Measurements from ENCODE around the gene GP9.

Gene GP9

DNA sequence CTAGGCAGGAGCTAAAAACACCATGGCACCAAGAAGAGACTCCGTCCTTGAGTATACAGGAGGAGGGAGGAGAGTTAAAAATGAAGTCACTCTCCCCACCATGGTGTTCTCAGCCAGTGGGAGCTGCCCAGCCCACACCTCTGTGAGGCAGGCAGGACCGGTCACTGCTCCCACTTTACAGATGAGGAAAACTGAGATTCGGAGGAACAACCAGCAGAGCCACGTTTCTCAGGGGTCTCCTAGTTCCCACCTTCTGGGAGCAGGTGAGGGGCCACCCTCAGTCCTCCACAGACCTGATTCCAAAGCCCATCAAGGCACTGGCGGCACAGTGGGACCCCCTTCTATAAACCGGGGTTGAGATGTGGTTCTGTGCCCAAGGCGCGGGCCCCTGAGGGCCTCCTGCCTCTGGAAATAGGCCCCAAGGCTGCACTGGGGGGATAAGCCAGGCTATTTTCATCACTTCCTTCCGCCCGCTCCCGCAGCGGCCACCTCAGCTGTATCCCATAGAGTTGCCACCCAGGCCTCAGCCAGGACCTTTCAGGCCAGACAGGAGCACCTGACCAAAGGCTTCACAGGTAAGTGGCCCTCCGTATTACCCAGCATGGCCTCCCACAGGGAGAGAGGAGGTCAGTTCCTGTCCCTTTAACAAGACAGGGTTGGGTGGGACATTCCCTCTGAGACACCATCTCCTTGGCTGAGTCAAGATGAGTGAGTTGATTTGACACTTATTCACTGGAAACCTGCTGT lies at the start of gene GP9:
Gene GP9 (plus strand): TSS at position 504 of the 747 bp plus-strand sequence. CDS start 961 bp downstream, outside the sequence.
- no peak for DNase-seq (ENCODE audit: low read depth)

DNA sequence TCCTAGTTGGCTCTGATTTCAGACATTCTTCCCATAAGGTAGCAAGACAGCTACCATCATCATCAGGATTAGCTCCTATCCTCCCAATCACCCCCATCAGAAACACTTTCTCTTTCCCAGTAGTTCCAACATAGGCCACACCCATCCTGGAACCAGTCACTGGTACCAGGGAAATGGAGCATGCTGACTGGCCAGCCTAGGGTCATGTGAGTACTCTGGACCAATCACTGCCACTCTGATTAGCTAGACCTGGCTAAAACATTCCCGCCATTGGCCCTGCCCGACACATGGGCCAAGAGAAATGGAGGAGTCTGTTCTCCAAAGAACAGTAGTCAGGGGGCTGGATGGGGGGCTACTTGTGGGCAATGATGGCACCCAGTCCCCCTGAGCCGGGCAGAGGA lies 47.1 kb upstream of the GP9 start:
- DNase-seq (ENCODE audit: low read depth), result no peak

DNA sequence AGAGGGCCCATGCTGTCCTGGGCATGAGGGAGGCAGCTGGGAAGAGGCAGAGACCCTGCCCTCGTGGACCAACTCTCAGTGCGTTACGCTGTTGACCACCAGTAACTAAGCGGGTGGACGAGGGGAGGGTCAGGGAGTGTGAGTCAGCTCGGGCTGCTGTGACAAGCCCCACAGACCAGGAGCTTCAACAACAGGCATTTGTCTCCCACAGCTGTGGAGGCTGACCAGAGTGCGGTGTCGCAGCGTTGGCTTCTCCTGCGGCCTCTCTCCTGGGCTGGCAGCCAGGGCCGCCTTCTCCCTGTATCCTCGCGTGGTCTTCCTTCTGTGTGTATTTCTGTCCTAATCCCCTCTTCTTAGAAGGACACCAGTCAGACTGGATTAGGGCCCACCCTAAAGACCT lies 46.4 kb upstream of the GP9 start:
- no peak for DNase-seq (ENCODE audit: low read depth)

DNA sequence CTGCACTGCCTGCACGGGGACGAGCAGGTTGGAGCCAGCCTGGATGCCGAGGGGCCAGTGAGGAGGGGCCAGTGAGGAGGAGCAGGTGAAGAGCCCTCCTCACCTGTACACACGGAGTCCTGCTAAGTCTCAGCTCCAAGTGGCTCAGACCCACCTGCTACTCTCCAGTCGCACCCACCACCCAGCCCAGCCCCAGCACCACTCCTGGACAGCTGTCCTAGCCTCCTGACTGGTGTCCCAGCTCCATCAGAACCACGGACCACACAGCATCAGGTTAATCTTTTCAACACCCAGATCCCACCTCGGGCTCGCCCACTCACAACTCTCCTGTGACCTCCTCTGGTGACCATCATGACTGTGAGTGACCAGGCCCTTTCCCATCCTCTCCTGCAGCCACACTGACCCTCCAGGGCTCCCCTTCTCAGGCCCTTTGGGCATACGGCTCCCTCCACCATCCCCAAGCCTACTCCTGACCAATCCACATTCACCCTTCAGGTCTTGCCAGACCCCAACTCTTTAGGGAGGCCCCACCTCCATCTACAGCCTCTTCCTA lies 45.7 kb upstream of the GP9 start:
- DNase-seq (ENCODE audit: low read depth), result no peak

DNA sequence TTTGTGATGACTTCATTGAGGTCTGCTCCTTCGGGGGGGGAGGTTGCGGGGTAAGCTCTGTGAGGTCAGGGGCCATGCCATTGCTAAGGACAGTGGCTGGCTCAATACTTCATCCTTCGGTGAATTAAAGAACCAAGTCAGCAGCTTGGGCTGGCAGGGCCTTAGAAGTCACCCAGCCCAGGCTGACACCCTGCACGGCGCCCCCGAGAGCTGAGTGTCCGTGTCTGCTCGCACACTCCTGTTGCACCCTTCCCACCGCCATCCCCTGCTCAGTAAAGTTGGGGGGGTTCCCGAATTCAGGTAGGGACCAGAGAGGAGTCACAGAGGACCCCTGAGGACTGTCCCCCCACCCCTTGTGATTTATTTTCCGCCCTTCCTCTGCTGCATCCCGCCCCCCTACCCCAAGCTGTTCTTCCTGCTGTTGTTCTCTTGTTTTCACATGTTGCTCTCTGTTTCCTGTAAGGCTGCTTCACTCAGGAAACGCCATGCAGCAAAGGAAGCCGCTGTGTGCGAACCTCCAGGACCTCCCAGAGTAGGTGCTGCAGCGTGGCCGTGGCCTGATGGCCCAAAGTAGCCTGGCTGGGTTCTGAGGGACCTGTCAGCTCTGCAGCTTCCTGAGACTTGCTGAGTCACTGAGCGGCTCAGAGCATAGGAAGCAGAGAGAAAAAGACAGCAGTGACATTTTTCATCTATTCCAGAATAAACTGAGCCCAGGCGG lies 45.0 kb upstream of the GP9 start:
- no peak for DNase-seq (ENCODE audit: low read depth)

DNA sequence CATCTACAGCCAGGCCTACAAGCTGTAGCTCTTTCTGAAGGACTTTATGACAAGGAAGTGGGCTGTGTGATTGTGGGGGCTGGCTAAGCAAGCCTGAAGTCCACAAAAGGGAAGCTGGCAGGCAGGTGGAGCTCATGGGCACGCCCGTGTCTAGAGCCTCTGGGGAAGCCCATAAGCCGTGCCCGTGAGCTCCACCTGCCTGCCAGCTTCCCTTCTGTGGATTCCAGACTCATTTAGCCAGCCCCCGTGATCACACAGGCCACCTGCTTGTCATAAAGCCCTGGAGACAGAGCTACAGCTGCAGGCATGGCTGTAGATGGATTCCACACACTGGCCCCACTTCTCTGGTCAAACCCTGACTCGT lies 44.2 kb upstream of the GP9 start:
- DNase-seq (ENCODE audit: low read depth), result no peak

DNA sequence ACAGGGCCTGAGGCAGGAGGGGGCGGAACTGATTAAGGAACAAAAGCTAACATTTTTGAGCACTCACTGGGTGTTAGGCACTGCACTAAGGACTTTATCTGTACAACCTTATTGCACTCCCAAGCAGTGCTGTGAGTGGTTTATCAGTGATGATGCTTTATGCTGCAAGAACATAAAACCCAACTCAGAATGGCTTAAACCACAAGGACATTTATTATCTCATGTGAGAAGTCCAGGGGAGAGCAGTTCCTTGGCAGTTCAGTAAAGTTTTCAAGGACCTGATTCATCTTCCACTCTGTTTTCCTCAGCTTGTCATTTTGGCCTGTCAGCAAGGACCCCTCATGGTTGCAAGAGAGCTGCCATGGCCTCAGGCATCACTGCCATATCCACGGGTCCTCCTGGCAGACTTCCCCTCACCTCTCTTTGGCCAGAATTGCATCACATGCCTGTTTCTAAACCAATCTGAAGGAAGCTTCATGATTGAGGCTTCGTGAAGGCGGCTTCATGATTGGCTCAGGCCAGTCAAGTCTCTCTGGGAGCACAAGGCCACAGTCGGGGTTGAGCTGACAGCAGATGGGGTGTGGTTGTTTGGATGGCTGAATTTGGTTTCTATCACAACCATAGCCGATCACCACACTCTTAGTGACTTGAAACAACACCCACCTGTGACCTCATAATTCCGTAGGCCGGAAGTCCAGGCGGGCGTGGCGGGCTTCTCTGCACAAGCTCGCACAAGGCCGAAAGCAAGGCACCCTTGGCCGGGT lies 43.7 kb upstream of the GP9 start:
- DNase-seq (ENCODE audit: low read depth), result no peak

DNA sequence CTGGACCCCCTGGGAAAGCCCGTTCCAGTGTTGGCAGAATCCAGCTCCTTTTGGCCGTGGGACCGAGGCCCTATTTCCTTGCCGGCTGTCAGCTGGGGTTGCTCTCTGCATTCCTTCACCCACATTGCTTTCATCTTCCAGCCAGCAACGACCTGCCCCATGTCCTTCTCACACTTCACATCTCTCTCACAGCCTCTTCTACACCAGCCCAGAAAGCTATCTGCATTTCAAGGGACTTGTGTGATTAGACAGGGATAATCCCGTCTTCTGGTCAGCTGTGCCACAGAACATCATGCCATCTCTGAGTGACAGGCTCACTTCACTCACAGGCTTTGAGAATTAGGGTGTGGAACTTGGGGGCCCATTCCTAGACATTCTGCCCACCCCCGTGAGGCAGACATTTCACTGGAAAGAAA lies 43.1 kb upstream of the GP9 start:
- DNase-seq (ENCODE audit: low read depth), result no peak

DNA sequence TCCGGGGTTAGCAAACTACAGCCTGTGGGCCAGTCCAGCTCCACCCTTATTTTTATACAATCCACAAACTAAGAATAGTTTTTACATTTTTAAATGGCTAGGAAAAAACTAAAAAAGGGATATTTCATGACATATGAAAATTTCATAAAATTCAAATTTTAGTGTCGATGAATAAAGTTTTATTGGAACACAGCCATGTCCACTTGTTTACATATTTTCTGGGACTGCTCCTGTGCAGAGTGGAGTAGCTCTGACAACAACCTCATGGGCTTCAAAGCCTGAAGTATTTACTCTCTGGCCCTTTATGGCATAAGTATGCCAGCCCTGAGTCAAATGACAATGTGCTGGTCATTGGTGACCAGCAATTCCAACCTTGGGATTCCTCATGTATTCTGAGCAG lies 42.3 kb upstream of the GP9 start:
- no peak for DNase-seq (ENCODE audit: low read depth)

DNA sequence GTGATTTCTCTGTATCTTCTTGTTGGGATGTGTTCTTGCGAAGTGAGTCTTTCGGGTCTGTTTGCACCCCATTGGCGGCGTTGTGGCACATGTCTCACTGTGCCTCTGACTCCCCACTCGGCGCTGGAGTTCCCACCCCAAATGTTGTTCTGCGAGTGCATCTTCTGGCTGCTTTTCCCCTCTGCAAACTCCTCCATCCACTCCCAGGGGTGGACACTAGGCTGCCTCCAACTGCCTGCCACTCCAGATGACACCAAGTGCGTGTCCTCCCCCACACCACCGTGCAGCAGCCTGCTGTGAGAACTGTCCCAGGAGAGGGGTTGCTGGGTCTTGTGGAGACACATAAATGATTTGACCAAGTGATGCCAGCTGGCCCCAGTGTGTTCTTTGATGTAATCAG lies 41.8 kb upstream of the GP9 start:
- no peak for DNase-seq (ENCODE audit: low read depth)

DNA sequence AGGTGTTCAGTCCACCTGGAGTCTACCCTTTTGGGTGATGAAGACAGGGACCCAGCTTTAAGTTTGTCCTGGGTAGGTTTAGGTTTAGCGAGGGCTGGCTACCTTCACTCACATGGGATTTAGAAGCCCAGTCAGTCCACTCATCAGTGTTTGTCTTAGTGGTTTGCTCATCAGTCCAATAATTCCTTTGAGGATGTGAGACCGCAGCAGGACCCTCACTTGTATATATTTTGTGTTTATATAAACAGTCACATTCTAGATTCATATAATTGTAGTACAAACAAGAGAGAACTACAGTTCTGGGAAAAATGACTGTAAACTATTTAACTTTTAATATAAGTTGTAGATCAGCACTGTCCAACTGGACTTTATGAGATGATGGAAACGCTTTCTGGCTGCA lies 41.3 kb upstream of the GP9 start:
- DNase-seq (ENCODE audit: low read depth), result no peak

DNA sequence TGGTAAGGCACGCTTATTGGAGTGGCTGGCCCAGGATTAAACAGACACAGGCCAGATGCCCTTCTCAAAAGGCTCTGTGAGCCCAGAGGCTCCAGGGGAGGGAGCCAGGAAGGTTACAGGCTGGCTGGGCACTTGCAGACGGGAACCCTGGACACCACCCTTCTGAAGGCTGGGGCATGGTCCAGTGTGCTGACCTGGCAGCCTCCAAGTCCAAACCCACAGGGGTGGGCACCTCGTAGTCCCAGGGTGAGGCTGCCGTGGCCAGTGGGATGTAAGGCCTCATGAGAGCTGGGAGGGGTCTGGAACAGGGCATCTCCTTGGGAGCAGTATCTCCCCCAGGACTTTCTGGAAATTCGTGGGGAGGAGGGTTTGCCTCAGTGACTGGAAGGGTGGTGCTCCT lies 39.9 kb upstream of the GP9 start:
- no peak for DNase-seq (ENCODE audit: low read depth)

DNA sequence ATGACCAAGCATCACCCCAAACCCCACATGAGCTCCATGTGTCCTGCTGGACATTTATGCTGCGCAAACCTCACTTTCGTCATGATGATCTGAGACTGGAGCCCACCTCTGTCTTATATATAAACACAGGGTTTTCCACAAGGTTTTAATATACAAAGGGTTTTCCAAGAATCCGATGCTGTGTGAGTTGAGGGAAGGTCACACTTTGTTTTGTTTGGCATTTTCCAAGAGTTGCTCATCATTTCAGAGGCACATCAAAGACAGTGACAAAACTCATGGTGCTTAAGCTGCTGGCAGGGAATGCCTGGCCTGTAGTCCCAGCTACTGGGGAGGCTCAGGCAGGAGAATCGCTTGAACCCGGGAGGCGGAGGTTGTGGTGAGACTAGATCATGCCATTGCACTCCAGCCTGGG lies 39.4 kb upstream of the GP9 start:
- no peak for DNase-seq (ENCODE audit: low read depth)

DNA sequence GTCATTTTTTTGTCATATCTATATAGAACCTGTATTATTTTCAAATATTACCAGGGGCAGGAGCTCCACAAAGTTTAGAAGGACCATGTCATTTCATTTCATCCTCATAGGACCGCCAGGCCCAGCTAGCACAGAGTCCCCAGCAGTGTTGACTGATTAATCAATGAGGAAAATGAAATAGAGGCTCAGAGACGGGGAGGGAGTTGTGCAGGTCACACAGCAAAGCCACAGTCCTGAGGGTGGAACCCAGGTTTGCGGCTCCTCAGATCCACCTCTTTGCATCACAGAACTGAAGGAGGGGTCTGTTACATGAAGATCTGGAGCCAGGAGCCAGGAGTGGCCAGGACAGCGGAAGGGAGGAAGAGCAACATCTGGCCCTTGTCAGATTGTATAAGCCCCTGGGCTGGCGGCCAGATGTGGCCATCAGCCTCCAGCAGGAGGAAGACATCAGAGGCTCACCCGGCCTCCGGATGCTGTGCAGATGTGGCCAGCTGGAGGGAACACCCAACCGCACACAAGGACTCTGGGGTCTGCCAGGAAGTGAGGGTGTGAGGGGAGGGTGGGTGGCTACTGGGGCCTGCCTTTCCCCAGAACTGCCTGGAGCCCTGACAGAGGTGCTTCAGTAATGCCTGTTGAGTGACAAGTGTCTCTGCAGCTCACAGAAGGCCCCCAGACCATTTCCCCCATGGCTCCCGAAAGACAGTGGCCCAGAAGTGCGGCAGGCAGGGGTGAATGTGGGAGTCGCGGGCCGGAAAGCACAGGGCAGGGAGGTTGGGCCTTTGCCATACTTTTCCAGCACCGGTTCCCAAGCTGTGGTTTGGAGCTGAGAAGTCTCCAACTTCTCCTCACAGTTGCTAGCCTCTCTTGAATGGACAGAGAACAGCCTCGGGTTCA lies 38.2 kb upstream of the GP9 start:
- DNase-seq (ENCODE audit: low read depth), result no peak

DNA sequence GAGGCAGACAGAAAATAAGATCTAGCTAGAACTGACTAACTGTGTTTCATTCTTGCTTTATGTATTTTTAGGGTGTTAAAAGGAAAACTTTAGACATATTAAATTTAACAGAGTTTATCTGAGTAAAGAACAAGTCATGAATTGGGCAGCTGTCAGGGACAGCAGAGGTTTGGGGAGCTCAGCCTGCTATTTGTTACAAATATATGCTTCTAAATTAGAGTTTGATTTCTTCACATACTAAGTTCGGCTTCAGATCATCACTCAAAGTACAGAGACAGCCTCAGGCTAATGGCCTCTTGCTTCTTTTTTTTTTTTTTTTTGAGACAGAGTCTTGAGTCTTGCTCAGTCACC lies 37.6 kb upstream of the GP9 start:
- no peak for DNase-seq (ENCODE audit: low read depth)

DNA sequence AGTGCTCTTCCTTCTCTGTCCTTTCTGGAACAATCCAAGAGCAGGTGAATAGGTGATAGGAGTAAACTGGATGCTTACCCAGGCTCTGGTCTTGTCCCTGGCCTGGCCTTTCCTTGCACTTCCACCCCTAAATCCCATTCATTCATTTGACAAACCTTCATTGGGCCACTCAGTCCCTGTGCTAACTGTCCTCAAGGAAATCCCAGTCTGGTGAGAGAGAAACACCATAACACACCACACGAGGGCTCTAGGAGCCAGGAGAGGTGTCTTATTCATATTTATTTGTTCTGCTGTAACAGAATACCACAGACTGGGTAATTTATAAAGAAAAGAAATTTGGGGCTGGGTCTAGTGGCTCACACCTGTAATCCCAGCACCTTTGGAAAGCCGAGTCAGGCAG lies 36.7 kb upstream of the GP9 start:
- no peak for DNase-seq (ENCODE audit: low read depth)

DNA sequence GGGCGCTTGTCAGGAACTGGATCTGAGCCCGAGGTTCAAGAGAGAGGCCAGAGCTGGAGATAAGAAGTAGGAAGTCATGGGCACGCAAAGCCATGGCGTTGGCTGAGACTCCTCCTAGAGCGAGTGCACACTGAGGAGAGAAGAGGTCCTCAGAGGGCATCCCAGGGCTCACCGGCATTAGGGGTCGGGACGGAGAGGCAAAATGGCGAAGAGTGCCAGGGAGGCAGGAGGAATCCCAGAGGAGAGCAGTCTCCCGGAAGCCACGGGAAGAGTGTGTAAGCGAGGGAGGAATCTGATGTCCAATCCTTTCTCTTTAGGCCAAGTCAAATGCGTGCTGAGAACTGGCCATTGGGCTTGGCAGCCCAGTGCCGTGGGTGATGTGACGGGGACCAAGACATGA lies 35.5 kb upstream of the GP9 start:
- no peak for DNase-seq (ENCODE audit: low read depth)

DNA sequence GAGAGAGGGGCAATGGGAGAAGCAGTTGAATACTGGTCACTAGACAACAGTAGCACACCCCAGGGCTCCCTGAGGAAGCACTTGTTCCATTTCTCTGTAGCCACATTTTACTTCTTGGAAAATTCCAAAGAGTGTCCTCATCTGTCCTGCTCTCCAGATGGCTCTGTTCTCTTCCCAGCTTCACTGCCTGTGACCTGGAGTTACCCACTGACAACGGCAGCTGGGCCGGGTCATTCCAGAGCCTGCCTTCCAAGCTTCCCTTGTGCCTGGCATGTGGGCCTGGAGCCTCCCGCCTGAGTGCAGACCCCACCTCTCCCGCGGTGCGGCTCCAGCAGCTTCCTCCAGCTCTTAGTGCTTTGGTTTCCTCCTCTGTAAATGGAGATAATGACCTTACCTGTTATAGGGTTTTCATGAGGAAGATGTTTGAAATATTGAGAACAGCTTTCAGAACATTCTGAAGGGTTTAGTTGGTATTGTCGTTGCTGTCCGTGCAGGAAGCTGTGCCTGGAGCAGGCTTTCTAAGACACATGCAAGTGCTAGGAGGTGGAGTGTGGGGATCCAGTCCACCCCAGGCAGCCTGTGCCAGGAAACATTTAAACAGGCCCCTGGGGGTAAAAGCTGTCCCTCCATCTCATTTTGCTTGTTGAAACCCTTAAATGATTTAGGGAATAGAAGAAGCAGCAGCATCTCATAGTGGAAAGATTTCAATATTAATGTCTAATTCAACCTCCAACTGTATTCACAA lies 34.7 kb upstream of the GP9 start:
- DNase-seq (ENCODE audit: low read depth), result no peak

DNA sequence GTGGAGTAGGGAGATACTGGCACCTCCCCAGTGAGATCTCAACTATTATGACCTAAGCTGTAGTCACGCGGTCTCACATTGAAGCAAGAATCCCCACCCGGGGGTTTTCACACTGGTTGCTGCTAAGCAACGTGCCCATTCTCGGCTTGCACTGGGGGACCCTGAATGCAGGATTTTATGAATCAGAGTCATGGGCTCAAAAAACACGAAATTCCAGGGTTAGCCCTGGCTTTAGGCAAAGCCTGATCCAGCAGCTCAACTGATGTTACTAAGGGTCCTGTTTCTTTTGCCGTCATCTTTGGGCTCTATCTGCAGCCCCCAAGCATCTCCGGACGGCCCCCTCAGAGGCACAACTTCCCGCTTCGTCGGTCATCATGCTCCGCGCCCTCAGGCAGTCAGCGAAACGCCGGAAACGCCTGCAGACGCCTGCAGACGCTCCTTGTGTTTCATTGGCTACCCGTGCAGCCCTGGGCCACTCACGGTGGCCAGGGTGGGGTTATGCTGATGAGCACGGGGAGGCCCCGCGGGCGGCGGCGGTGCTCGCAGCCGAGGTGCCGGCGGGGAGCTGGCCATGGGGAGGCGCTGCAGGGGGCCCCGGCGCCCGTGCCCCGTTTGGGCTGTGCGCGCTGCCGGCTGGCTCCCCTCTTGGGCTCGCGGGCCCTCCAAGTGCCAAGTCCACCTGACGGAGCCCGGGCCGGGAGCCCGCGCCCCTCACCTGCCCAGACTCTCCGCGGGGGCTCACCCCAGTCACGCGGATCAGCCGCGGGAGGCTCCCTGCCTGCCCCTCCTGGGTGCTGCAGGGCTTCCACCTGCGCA lies 33.6 kb upstream of the GP9 start:
- DNase-seq (ENCODE audit: low read depth), result peak; percentile 75

DNA sequence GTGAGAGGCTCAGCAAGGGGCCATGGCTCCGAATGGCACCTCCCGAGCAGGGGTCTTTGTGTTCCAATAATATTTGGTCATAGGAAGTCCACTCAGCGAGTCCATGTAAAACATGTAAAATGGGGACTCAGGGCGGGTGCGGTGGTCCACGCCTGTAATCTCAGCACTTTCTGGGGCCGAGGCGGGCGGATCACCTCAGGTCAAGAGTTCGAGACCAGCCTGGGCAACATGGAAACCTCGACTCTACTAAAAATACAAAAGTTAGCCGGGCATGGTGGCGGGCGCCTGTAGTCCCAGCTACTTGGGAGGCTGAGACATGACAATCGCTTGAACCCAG lies 33.1 kb upstream of the GP9 start:
- no peak for DNase-seq (ENCODE audit: low read depth)

All from stimulated activated CD8-positive, alpha-beta memory T cell treated with anti-CD3 and anti-CD28 coated beads, Interleukin-15, amount 100 ng/mL, for 1 hour (primary cell).